Upper lobe of left lung (tissue), 6 donors: ENCODE data around the gene UCP3. TPM values are rescaled to one million over a fixed set of nuclear protein-coding genes. Genes with fewer than 3 reads are reported as not detected.

Experiments
- ATAC-seq, 2 donors: fragments of 200-7000 bp; cut with Tn5 transposase; one replicate each; pipeline ENCODE4 v1.9.1; 2022; ENCODE audit warnings: mild to moderate bottlenecking in 2 of 2, moderate library complexity in 2 of 2; ENCODE audit not compliant: low FRiP score in 2 of 2
- DNase-seq, 2 donors: peaks; one replicate each; pipeline ENCODE4 v3.0.0-alpha.2; 2019 to 2020
- H3K27ac ChIP-seq, 4 donors: fragments of 200-600 bp; sonication (generic); one replicate each; pipeline ENCODE4 v1.5.1; 2016 to 2019
- H3K27me3 ChIP-seq, 4 donors: fragments of 200-600 bp; sonication (generic); one replicate each; pipeline ENCODE4 v1.5.1; 2017 to 2019
- H3K36me3 ChIP-seq, 4 donors: fragments of 200-600 bp; sonication (generic); one replicate each; pipeline ENCODE4 v1.5.1; 2016 to 2019
- H3K4me1 ChIP-seq, 4 donors: fragments of 200-600 bp; sonication (generic); one replicate each; pipeline ENCODE4 v1.5.1; 2018 to 2019
- H3K4me3 ChIP-seq, 4 donors: fragments of 200-600 bp; sonication (generic); one replicate each; pipeline ENCODE4 v1.5.1; 2017 to 2019; ENCODE audit warnings: mild to moderate bottlenecking in 2 of 4, moderate library complexity in 1 of 4
- H3K9me3 ChIP-seq, 4 donors: fragments of 200-600 bp; sonication (generic); one replicate each; pipeline ENCODE4 v1.5.1; 2018 to 2019
- EP300 ChIP-seq, 4 donors: sonication (generic); formaldehyde crosslinking; IDR thresholded peaks; one replicate each; pipeline ENCODE4 v1.5.1; 2017; ENCODE audit warnings: antibody characterized with exemption in 4 of 4, control low read depth in 2 of 4
- POLR2A ChIP-seq, 4 donors: fragments of 450-650 bp; IDR thresholded peaks; one replicate each; pipeline ENCODE4 v1.5.1; 2016 to 2017; ENCODE audit warnings: antibody characterized with exemption in 4 of 4, mild to moderate bottlenecking in 2 of 4
- POLR2AphosphoS5 ChIP-seq, 2 donors: sonication (generic); formaldehyde crosslinking; IDR thresholded peaks; one replicate each; pipeline ENCODE4 v1.5.1; 2017; ENCODE audit warnings: antibody characterized with exemption in 2 of 2
- WGBS, 2 donors: methylation state at CpG; one replicate each; pipeline ENCODE4 v1.1.5; 2017 to 2018; 5-methylcytosine and 5-hydroxymethylcytosine counted together
- total RNA-seq, 6 donors: library from RNA; depleted of rRNA in 4 of 6; stranded (reverse); fragments of >200 nt in 4 of 6; gene quantifications; one replicate each; pipeline versions ENCODE4 v1.1.0 to v1.2.1, GENCODE V29; 2016 to 2021
- TF ChIP-seq, protein P1 (sequence below), 6 experiments: fragments of 450-650 bp in 4 of 6; fragments of 200-600 bp in 2 of 6; sonication (generic) in 2 of 6; IDR thresholded peaks; one replicate each; pipeline ENCODE4 v1.5.1; 2016 to 2019; ENCODE audit warnings: antibody characterized with exemption in 6 of 6
- donor health status: DM: no; HTN: no; CAD: no; lungs with moderate emphysema.
- donor health status: DM: no; HTN: yes; CAD: no; lungs with severe emphysema.

The UCP3 gene
- total RNA-seq, 6 donors from 2014 or later, result 1.2 to 5.2 (median 2.4) TPM

DNA sequence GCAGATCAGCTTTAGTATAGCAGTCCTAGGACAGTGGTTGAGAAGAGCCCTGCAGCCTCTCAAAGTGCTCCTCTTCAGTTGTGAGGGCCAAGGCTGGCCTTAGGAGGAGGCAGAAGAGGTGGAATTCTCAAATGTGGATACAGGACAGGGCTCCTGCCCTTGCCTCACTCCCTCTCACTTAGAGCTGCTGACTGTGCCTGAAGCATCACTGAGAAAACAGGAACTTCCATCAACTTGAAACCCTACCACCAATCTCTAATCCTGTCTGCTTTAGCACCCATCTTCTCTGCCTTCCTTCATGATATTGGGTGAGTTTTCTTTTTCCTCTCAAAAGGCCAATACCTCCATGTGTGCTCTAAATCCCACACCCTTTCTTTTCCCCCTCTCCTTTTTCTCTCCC is 14.4 kb upstream of the UCP3 start:
- TF ChIP-seq, protein P1, sequence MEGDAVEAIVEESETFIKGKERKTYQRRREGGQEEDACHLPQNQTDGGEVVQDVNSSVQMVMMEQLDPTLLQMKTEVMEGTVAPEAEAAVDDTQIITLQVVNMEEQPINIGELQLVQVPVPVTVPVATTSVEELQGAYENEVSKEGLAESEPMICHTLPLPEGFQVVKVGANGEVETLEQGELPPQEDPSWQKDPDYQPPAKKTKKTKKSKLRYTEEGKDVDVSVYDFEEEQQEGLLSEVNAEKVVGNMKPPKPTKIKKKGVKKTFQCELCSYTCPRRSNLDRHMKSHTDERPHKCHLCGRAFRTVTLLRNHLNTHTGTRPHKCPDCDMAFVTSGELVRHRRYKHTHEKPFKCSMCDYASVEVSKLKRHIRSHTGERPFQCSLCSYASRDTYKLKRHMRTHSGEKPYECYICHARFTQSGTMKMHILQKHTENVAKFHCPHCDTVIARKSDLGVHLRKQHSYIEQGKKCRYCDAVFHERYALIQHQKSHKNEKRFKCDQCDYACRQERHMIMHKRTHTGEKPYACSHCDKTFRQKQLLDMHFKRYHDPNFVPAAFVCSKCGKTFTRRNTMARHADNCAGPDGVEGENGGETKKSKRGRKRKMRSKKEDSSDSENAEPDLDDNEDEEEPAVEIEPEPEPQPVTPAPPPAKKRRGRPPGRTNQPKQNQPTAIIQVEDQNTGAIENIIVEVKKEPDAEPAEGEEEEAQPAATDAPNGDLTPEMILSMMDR (IDR thresholded peaks at IDR 0.05), result no peak
- peak in 1 of 2 donors; percentile 39 for ATAC-seq
- no peak for DNase-seq
- Histone ChIP-seq H3K4me3 (no peak overlapping the region), H3K36me3 (peaks cover 0 to 8% (median 4%) of the 10 kb centered on the region in 4 donors), H3K9me3 (no peaks in the 10 kb centered on the region), H3K27me3 (no peaks in the 10 kb centered on the region), H3K4me1 (peaks cover 17 to 34% (median 23%) of the 10 kb centered on the region in 4 donors), H3K27ac (no peak overlapping the region)

DNA sequence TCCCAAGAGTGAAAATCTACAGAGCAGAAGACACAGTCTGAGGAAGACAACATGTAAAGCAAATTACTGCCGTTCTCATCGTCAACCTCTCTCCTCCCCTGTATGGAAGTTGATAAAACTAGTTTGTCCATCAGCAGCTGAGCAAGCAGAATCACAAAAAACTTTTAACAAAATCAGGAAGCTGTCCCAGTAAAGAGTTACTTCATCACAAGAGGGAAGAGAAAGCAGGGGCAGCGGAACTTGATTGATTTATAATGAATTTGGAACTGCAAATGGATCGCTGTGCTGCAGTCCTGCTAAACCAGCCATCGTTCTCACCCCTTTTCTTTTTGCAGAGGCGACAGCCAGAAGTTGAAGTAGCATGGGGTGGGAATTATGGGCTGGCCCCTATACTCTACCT is 13.7 kb upstream of the UCP3 start:
- peaks cover 0 to 4% (median 2%) of the 10 kb centered on the region in 4 donors for H3K36me3 ChIP-seq
- ATAC-seq, result peak in 1 of 2 donors; percentile 9
- no peak for DNase-seq
- no peak overlapping the region for H3K27ac ChIP-seq
- TF ChIP-seq, protein P1 (IDR thresholded peaks at IDR 0.05), result no peak
- TF ChIP-seq EP300 (IDR thresholded peaks at IDR 0.05), result no peak
- TF ChIP-seq POLR2A (IDR thresholded peaks at IDR 0.05), result no peak
- no peaks in the 10 kb centered on the region for H3K9me3 ChIP-seq
- peaks cover 23 to 42% (median 31%) of the 10 kb centered on the region in 4 donors for H3K4me1 ChIP-seq
- WGBS, 2 donors, result 74 to 77% methylated on average over 6 of the region's 6 CpGs
- no peaks in the 10 kb centered on the region for H3K27me3 ChIP-seq
- no peak overlapping the region for H3K4me3 ChIP-seq

DNA sequence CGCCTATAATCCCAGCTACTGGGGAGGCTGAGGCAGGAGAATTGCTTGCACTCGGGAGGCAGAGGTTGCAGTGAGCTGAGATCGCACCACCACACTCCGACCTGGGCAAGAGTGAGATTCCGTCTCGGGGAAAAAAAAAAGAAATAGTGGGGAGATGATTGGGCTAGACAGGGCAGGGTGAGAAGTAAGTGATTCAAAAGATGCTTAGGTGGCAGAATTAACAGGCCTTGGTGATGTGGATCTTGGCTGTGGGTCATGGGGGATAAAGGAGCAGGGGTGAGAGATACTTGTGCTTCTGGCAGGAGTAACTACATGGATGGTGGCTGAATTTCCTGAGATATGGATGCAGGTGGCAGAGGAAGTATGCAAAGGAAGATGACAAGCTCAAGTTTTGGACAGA is 13.1 kb upstream of the UCP3 start:
- H3K4me1 ChIP-seq, result peaks cover 23 to 46% (median 34%) of the 10 kb centered on the region in 4 donors
- no peaks in the 10 kb centered on the region for H3K27me3 ChIP-seq
- H3K4me3 ChIP-seq, result no peak overlapping the region
- peak overlapping the region in 1 of 4 donors; percentile 14 for H3K27ac ChIP-seq
- H3K9me3 ChIP-seq, result no peaks in the 10 kb centered on the region
- no peak for TF ChIP-seq POLR2AphosphoS5 (IDR thresholded peaks at IDR 0.05)
- peaks cover 0 to 4% (median 2%) of the 10 kb centered on the region in 4 donors for H3K36me3 ChIP-seq
- 96% methylated on average over 6 of the region's 6 CpGs for WGBS, 2 donors
- no peak for DNase-seq
- no peak for ATAC-seq

DNA sequence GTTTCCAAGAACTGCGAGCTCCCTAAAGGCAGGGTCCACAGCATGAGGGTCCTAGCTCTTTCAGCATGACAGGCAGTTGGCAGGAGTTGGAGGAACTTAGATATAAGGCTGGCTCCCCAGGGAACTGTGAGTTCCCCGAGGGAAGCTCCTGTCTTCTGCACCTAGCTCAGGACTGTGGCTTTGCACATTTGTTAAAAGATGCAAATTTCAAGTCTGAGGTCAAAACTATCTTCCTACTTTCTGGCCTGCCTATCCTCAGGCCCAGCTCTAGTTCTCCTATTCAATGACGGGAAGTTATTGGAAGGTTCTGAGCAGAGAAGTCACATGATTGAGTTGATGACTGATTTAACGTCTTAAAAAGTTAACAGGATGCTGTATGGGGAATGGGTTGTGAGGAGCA is 11.7 kb upstream of the UCP3 start:
- Histone ChIP-seq H3K36me3 (peaks cover 0 to 7% (median 2%) of the 10 kb centered on the region in 4 donors), H3K4me1 (peaks cover 23 to 47% (median 33%) of the 10 kb centered on the region in 4 donors), H3K27me3 (no peaks in the 10 kb centered on the region), H3K9me3 (no peaks in the 10 kb centered on the region), H3K27ac (peak overlapping the region; percentile 73 to 86 (median 82)), H3K4me3 (no peak overlapping the region)
- TF ChIP-seq EP300 (IDR thresholded peaks at IDR 0.05) (no peak), POLR2A (IDR thresholded peaks at IDR 0.05) (peak in 1 of 4 donors; percentile 24), POLR2AphosphoS5 (IDR thresholded peaks at IDR 0.05) (peak in 1 of 2 donors; percentile 11)
- TF ChIP-seq, protein P1 (IDR thresholded peaks at IDR 0.05), result no peak
- peak in 1 of 2 donors; percentile 20 for ATAC-seq
- no peak for DNase-seq
- WGBS, 2 donors, result 66 to 72% methylated on average over 4 of the region's 4 CpGs

DNA sequence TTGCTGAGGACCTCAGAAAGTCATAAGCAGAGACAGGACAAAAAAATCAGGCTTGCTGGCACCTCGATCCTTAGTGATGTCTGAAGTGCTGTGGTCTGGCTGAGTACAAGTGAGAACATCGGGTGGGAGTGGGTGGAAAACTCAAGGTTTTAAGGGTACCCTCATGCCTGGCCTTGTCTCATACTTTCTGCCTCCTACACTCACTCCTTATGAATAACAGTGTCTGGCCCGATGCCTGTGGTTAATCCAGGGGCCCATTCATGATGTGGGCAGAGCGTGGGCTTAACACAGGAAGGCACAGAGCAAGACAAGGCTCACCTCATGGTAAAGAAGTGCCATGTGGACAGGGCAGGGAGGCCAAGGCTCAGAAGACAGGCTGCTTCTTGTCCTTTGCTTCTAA is 11.0 kb upstream of the UCP3 start:
- WGBS, 2 donors, result 59 to 86% methylated on average over 4 of the region's 4 CpGs

More for the DNA sequence above, 11.0 kb upstream of the UCP3 start:
- Histone ChIP-seq H3K4me3 (no peak overlapping the region), H3K36me3 (peaks cover 0 to 10% (median 4%) of the 10 kb centered on the region in 4 donors), H3K9me3 (no peaks in the 10 kb centered on the region), H3K27ac (peak overlapping the region; percentile 73 to 86 (median 82)), H3K27me3 (no peaks in the 10 kb centered on the region), H3K4me1 (peaks cover 23 to 45% (median 32%) of the 10 kb centered on the region in 4 donors)
- no peak for ATAC-seq
- DNase-seq, result no peak
- TF ChIP-seq, protein P1 (IDR thresholded peaks at IDR 0.05), result no peak
- no peak for TF ChIP-seq POLR2AphosphoS5 (IDR thresholded peaks at IDR 0.05)
- no peak for TF ChIP-seq POLR2A (IDR thresholded peaks at IDR 0.05)
- no peak for TF ChIP-seq EP300 (IDR thresholded peaks at IDR 0.05)
